Stimulated activated CD4-positive, alpha-beta T cell treated with anti-CD3 and anti-CD28 coated beads, Interleukin-4, amount 100 ng/mL, for 48 hours (primary cell): Measurements from ENCODE around the gene FMO3.

Experiments used
- DNase-seq, 2 donors: peaks; one replicate each; pipeline ENCODE4 v3.0.0-alpha.2; 2020; ENCODE audit warnings: low read depth in 2 of 2

FMO3 gene

DNA sequence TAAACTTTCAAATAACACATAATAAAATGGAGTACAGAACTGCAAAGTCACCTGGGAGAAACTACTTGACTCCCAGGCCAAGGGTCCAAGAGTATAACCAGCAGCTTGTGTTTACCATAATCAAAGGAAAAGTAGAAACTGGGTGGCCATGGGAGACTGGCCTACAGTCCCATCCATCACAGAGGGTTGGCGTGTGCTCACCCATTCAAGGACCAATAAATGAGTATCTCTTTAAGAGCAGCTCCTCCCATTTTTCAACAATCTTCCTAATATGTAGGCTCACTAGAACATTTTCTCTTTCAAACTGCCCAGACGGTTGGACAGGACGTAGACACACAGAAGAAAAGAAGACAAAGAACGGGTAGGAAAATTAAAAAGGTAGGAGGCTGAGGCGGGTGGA is at the start of gene FMO3:
Gene FMO3, plus strand, starts transcription at position 302 of the 400 bp plus-strand sequence. CDS start 1,754 bp downstream, outside the sequence.
- DNase-seq, result no peak

DNA sequence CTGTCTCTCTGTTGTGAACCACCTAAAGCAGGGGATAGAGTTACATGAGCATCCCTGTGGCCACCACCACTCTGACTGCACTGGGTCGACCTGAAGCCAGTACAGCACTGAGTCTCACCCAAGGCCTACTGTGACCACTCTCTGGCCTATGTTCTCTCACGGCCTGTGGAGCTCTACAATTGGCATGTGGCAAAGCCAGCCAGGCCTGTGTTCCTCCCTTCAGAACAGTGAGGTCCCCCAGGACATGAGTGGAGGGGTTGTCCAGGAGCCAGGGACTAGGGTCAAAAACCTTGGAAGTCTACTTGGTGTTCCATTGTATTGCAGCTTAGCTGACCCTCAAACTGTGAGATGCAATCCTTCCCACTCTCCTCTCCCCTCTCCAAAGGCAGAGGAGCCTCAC is 42.7 kb upstream of the FMO3 start:
- no peak for DNase-seq

DNA sequence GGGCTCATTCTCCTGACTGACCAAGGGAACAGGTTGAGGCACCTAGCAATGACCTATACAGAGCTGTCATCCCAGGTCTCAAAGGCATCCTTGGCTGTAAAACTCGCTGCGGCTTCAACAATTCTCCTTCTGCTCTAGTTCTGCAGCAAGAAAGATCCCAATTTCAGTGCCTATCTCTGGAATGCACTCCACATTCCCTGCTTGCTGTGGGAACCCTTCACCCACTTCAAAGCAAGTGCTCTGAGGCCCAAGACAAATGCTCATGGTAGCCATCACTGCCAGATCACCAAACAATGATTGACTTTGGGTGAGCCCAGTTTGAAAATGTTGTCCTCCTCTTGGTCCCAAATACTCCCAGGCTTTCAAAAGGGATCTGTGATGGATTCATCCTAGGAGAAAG is 37.7 kb upstream of the FMO3 start:
- DNase-seq, result no peak

DNA sequence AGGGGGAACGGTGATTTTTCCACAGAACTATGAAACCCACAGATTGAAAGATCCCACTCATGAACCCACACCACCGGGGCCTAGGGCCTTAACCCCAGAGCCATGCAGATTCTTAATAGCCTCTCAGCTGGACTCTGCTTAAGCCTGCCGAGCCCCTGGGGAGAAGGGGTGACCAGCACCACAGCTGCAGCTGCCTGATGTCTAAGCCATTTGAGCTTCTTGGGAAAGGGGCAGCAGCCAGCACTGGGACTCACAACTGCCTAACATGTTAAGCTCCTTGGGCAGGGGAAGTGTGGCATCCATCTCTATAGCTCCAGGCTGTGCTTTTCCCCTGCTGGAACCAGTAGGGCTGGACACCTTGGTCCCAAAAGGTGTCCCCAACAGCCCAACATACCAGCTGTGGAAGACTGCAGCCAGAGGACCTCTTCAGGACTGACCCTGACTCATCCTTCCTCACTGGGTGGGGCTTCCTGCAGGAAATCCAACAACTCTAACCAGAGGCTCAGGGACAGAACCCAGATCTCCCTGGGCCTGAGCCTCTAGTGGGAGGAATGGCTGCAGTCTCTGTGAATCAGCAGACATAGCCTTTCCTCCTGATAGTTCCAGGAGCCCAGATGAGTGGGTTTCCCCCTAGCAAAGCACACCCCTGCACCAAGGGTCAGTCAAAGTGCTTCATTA is 34.6 kb upstream of the FMO3 start:
- DNase-seq, result no peak

DNA sequence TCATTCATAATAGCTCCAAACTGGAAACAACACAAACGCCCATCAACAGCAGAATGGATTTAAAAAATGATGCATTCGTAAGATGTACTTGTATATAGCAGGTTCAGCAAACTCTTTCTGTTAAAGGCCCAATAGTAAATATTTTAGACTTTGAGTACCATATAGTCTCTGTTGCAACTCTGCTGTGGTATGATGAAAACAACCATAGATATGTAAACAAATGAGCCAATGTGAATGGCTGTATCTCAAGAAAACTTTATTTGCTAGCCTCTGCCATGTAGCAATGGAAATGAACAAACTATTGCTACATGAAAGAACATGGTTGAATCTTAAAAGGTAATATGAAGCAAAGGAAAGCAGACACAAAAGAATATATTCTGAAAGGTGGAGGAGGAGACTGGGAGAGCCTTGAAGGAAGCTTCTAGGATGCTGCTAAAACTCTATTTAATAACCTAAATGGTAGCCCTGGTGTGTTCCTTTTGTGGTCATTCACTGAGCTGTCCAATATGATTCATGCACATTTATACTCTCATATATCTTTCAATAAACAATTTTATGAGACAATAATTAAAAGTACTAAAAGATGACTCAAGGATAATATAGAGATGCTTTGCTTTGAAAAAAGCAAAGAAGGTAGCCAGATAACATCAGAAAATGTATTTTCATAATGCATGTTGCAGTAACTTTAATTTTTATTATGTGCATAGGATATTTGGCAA is 29.1 kb upstream of the FMO3 start:
- no peak for DNase-seq

DNA sequence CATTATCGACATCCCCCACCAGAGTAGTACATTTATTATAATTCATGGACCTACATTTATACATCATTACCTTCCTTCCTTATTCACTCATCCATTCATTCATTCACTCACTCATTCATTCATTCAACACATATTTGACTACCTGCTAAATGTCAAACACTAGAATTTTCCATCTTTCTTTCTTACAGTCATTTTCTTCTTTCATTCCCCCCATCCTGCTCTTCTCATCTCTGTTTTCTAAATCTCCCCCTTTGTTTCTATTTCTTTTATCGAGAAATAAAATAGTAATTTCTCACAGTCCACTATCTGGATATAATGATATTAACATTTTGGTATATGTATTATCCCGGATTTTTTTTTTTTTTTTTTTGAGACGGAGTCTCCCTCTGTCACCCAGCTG is 27.8 kb upstream of the FMO3 start:
- no peak for DNase-seq

DNA sequence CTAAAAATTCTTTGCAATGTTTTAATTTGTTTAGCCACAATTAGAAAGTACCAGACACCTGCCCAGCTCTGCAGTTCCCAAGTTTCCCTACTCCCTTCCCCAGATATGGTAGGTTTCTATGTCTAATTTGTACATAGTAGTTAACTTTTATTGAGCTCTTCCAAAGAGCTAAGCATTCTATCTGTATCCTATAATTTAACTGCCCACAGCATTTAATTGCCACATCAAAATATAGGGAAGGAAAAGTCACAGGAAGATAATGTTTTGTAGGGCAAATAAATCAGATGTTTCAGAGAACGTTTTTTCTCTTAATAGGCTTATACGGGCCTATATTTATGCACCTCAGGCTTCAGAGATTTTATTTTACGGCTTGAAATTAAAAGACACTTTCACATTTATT is 15.7 kb upstream of the FMO3 start:
- DNase-seq, result no peak

DNA sequence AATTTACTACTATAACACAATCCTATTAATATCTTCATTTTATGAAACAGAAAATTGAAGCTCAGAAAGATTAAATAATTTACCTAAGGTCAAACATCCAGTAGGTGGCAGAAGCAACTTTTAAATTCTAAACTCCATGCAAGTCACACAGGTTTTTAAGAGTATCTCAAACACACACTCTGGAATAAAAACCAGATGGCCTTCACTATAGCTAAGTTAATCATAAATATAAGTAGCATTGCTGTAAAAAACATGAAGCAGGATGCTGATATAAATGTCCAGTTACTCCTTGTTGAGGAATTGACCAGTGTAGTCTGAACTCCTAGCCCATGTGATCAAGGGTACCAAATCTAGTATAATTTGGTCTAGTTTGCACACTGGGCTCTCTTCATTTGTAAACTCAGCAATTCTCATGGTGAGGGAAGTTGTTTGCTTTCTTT is 9.4 kb upstream of the FMO3 start:
- DNase-seq, result no peak

DNA sequence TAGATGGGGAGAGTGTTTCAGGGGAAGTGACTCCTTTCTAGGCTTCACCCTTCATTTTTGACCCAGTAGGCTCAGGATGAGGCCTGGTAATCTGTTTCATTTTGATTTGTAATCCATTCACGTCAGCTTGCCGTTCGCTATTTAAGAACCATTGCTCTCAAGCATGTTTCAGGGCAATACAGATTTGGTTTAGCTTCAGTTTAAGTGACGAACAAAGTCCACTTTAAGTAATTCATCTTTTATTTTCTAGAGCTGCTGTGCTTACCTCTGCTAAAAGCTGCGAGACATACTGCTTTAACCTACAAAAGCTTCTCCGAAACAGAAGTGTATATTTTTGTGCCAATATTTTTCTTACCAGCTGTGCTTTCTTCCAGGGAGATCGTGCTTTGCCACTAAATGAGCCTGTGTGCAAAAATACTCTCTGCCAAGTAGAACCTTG is 8.9 kb upstream of the FMO3 start:
- no peak for DNase-seq

DNA sequence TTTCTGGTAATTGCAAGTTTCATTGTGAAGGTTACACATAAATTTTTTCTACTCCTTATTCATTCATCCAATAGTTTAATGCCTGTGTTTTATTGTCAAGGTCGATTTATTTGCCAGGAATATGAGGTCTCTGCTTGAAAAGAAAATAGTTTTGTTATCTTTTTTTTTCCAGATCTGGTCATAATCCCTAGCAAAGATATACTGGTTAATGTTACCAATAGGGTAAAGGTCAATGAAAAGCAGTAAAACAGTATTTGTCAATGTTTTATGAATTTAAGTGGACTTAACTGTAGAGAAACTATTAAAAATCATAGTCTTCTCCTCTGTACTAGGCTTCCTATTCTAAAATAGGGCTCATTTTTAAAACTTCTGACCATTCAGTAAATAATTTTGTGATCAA is 8.1 kb upstream of the FMO3 start:
- no peak for DNase-seq

DNA sequence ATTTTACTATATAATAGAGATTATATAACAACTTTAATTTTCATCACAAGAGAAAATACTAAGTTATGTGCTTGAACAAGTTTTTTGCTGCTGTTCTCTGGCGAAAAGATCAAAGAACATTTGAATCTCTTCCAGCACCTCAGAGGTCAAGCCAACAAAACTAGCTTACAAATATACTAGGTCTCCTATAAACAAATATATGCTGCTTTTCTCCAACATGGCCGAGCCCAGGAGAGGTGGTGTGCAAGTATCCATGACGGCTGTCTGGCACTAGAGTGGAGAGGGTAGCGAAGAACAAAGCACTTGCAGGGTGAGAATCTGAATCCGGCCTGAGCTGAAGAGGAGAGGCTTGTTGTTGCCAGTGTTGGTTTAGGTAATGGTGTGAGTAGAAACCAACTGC is 7.5 kb upstream of the FMO3 start:
- no peak for DNase-seq

DNA sequence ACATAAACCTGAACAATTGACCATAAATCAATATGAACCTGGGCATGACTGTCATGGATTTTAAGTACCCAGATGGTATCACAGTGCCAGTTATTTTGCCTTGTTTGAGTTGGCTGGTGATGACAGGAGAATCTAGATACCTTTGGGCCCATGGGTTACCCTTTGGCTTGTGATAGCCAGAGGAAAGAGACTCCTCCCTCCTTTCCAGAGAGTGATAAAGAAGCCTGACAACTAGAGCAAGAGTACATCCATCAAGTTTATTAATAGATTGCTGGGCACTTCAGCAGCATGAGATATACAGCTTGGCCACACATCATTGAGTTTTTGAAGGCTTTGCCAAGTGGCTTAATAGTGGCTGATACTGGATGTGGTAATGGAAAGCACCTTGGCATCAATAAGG is 6.6 kb upstream of the FMO3 start:
- no peak for DNase-seq

DNA sequence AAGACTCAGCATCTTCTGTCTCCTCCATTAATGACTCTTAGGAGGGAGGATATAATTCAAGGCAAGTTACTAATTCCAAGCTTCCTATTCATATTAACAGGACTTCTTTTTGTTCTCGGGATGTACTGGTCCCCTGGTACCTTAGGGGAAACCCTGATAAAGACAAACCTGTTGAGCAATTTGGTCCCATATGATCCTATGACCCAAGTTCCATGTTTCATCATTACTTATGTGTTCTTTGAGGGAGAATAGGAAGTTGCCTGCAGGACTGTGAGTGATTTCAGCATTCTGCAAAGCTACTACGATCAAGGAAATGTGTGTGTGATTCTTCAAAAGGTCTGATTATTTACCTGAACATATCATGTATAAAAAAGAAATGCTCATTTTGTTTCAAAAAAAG is 5.8 kb upstream of the FMO3 start:
- no peak for DNase-seq

DNA sequence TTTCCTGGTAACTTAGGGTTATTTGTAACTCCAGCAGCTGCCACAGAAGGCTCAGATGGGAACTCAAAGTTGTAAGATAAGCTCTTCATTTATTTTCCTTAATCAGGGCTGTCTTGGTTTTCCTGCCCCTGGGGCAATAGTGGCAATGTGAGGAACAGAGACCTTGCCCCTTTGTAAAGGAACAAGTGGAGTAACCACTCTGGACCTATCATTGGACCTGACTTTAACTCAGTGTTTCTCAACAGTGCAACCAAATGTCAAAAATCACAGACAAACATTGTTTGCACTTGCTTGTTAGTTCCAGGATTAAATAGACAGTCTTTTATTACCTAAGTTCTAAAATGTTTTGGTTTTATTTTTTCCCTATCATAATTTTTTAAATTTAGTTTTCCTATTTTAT is 2.8 kb upstream of the FMO3 start:
- DNase-seq, result no peak

DNA sequence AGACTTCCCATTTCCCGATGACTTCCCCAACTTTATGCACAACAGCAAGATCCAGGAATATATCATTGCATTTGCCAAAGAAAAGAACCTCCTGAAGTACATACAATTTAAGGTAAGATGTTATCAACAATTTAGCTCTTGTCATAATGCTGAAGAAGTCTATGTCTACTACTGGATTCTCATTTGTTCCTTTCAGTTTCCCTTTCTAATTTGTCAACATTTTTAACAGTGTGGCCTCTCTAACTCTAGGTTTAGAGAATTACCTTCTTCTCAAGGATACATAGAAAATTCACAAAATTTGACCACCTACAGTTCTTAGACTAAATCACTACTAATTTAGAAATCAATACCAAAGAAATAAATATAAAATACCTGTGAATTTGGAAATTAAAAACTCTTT is 13.2 kb downstream of the FMO3 start:
- DNase-seq, result no peak

DNA sequence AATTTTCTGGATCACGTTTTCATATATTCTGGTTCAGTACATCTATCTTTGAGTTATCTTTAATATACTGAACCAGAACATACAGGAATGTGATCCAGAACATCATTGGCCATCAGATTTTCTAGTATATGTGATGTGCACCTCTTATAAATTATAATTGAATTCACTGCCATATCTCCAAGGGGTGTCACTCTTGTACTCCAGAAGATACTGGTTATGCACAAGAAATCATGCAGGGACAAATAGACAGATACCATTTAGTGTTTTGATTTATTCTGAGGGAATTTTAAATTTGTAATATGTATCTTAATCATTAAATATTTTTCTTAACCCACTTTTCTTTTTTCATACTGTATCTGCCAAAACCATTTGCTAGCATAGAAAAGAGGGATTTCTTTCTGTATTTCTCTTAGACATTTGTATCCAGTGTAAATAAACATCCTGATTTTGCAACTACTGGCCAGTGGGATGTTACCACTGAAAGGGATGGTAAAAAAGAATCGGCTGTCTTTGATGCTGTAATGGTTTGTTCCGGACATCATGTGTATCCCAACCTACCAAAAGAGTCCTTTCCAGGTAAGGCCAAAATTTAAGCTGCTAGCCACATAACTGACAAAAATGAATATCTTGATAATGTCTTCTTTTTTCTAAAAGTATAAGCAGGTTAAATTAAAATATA is 16.7 kb downstream of the FMO3 start:
- no peak for DNase-seq

DNA sequence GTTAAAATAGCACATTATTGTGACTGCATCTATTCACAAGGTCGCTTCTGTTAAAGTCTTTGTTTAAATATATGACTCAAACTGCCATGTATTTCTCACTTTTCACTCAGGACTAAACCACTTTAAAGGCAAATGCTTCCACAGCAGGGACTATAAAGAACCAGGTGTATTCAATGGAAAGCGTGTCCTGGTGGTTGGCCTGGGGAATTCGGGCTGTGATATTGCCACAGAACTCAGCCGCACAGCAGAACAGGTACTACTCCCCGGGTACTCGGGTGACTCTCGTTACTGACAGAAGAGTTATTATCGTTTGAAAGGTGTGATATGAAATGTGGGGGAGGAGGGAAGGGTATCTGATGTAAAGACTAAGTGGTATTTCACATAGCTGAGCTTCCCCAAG is 17.3 kb downstream of the FMO3 start:
- DNase-seq, result no peak

DNA sequence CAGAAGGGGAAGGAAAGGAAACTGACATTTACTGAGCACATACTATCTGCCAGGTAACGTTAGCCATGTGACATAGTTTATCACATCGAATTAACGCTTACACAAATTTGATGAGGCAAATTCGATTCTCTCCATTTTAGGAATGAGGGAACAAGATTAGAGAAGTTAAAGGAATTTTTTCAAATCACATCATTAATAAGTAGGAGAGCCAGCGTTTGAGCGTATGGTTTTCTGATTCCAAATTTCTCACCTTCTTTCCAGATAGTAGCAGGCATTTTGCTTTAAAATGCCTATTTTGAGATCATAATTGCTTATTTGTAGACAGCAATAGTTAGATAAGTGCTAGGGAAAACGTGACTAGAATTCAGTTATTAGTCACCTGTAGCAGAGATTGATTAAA is 19.3 kb downstream of the FMO3 start:
- no peak for DNase-seq

DNA sequence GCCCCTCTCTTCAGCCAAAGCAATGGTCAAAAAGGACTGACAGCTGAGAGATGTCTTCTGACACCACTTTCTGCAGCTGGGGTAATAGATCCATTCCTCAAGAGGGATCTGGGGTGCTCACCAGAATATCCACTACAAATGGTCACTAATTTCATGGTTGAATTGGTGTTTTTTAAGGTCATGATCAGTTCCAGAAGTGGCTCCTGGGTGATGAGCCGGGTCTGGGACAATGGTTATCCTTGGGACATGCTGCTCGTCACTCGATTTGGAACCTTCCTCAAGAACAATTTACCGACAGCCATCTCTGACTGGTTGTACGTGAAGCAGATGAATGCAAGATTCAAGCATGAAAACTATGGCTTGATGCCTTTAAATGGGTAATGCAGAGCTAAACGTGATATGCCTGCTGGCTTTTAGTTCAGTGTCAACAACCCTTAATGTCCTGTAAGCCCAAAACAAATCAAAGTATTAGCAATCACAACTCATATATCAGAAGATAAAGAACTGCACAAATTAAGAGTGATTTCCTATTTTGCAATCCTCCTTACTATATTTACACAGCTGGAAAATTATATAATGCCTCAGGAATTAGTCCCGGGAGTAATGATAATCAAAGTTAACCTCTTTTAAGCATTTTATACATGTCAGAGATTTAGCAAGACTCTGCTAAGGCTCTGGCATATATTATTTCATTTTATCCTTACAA is 20.1 kb downstream of the FMO3 start:
- DNase-seq, result no peak

DNA sequence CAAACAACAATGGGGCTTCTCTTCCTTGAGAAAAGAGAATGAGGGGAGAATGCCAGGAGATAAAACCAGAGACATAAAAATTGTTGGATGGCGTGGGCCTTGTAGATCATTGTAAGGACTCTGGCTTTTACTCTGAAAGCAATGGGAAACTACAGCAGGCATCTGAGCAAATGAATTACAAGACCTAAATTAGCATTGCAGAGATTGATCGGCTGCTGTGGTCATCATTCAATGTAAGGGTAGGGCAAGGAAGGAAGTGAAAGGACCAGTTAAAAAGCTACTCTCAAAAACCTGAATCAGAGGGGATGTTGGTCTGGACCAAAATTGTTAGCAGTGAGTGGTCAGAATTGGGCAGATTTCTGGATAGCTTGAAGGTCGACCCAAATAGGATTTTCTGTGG is 21.4 kb downstream of the FMO3 start:
- DNase-seq, result no peak

DNA sequence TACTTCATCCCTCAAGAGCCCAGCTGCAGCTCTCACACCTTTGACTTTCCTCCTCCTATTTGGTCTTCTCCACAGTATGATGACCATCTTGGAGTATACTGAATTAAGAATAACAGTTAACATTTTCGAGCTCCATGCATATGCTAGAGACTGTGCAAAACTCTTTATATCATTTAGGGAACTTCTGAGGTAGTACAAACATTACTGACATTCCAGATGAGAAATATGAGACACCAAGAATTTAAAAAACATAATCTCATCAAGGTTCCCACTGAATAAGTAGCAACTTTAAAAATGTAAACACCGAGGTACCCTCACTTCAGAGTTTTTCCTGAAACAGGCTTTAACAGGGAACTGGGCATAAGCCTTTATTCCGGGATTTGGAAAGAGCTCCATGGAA is 22.7 kb downstream of the FMO3 start:
- DNase-seq, result no peak

DNA sequence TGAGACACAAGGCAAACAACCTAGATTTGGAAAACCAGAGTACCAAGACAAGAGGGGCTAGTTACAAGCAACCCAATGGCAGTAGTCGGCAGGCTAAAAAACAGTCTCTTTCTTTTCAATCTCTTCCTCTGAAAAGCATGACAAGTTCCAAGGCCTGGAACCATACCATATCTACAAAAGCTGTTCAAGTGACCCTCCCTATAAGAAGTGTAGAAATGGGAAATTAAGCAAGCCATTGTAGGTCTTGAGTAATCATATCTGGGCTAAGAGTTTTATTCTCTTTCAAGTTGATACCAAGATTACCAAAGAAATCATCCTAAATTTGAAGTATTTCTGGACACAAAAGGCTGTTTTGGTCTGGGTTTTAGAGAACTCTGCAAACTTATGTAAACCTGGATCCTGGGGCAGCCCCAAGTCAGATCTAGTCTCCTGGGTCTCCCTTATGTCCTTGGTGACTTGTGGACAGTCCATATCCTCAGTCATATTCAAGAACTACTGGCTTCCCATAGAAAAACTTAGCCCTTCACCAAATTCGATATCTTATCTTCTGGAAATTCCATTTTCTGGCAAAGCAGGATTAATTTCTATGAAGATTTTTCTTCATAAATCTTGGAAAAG is 24.7 kb downstream of the FMO3 start:
- no peak for DNase-seq
